ENCODE measurements around the gene S100A10.

DNA sequence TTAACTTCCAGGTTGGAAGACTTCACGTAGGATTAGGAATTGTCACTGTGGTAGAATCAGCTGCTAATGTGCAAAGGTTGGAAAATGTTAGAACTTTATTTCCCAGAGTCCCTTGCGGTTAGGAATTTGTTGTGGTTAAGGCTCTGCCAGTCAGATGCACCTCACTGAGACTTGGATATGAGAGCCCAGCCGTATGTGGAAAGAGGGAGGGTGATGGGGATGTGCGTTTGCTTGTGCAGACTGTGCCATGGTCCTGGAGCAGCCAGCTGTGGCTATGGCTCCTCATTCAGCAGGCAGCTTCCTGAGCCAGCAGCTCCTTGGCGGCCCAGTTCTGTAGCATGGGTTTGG, 12.5 kb downstream of the S100A10 start:
- TF ChIP-seq EZH2 (IDR thresholded peaks at IDR 0.05; ENCODE audit: borderline replicate concordance) = no peak
- TF ChIP-seq, protein P1, sequence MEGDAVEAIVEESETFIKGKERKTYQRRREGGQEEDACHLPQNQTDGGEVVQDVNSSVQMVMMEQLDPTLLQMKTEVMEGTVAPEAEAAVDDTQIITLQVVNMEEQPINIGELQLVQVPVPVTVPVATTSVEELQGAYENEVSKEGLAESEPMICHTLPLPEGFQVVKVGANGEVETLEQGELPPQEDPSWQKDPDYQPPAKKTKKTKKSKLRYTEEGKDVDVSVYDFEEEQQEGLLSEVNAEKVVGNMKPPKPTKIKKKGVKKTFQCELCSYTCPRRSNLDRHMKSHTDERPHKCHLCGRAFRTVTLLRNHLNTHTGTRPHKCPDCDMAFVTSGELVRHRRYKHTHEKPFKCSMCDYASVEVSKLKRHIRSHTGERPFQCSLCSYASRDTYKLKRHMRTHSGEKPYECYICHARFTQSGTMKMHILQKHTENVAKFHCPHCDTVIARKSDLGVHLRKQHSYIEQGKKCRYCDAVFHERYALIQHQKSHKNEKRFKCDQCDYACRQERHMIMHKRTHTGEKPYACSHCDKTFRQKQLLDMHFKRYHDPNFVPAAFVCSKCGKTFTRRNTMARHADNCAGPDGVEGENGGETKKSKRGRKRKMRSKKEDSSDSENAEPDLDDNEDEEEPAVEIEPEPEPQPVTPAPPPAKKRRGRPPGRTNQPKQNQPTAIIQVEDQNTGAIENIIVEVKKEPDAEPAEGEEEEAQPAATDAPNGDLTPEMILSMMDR (IDR thresholded peaks at IDR 0.05; ENCODE audit: poor library complexity) = no peak

Measured in hepatocyte (in vitro differentiated cells).